ENCODE measurements around the gene FSTL1. TPM values are rescaled to one million over a fixed set of nuclear protein-coding genes. Genes with fewer than 3 reads are reported as not detected.

The FSTL1 gene
- total and polyA plus RNA-seq, 2 of the 8 experiments (the other 6 are each of a cell fraction or from before 2014, with no cell fraction given) = 158 to 516 TPM

DNA sequence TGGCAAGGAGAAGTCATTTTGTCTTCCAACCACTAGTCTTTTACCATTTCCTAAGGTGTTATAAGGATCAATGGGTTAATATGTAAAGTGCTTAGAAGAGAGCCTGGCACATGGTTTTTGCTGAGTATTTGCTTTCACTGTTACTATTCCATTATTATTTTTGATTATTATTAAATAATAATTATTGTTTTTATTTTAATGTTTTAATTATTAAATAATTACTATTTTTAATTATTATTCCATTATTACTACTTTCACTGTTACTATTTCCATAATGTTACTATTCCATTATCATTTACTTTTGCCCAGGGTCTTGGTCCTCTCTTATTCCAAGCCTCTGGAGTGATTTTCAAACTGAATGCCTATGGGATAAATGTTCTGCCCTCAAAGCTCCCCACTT lies 48.5 kb downstream of the FSTL1 start:
- no peak overlapping the region for H3K23ac ChIP-seq (ENCODE audit: insufficient read length)
- TF ChIP-seq RNF2 (IDR thresholded peaks at IDR 0.05; ENCODE audit: borderline replicate concordance, low read depth, low read length, missing control alignments, poor library complexity, severe bottlenecking) (no peak), EZH2 (IDR thresholded peaks at IDR 0.05; ENCODE audit: low read depth, low read length, severe bottlenecking) (no peak), RFX5 (IDR thresholded peaks at IDR 0.05; ENCODE audit: borderline replicate concordance, low read depth, low read length) (no peak), CREB1 (IDR thresholded peaks at IDR 0.05) (no peak)
- H4K91ac ChIP-seq (replicated peaks; ENCODE audit: insufficient read length, low read length) = no peak overlapping the region
- H2BK5ac ChIP-seq (ENCODE audit: low read depth, low read length) = no peak overlapping the region
- H3K23me2 ChIP-seq (ENCODE audit: low read depth, low read length) = no peaks in the 10 kb centered on the region
- CTCF ChIA-PET (ENCODE audit: partially characterized antibody) = interaction anchor here (0.7 to 3.5 kb wide), 3 partner anchors 15 to 158 kb away, joined by 3 to 19 read pairs (median 5); no protein-coding TSS in a partner anchor
- no peak overlapping the region for H3K18ac ChIP-seq (ENCODE audit: extremely low read depth, low read length)
- H3K79me1 ChIP-seq (ENCODE audit: low read depth, low read length) = no peaks in the 10 kb centered on the region
- H4K8ac ChIP-seq (ENCODE audit: extremely low read depth, insufficient read depth, low read length) = no peak overlapping the region
- no peak overlapping the region for H2BK120ac ChIP-seq (replicated peaks; ENCODE audit: low read depth, low read length)
- H2BK20ac ChIP-seq (ENCODE audit: low read length) = no peak overlapping the region
- H3K4me3 ChIP-seq (ENCODE audit: extremely low read depth in 1 of 4, insufficient read depth in 2 of 4, low read depth in 3 of 4, low read length in 4 of 4) = no peak overlapping the region
- H3K36me3 ChIP-seq (ENCODE audit: control insufficient read depth in 2 of 4, insufficient read depth in 4 of 4, low read length in 3 of 4) = peaks cover 51 to 97% (median 88%) of the 10 kb centered on the region in 4 experiments
- FAIRE-seq (no peak), DNase-seq (ENCODE audit: low read depth in 1 of 2, low spot score in 2 of 2) (no peak)
- H2BK15ac ChIP-seq (ENCODE audit: low read length) = no peak overlapping the region
- no peak overlapping the region for H3K27ac ChIP-seq (ENCODE audit: low read depth, low read length)
- no peak overlapping the region for H3K4me2 ChIP-seq (ENCODE audit: insufficient read depth in 1 of 2, low read depth in 2 of 2, low read length in 2 of 2)
- no peak overlapping the region for H3K9ac ChIP-seq (replicated peaks in 1 of 4; ENCODE audit: extremely low read depth in 1 of 4, low read depth in 3 of 4, low read length in 3 of 4)
- no peak overlapping the region for H2AK5ac ChIP-seq (ENCODE audit: low read depth, low read length)
- H3K4me1 ChIP-seq (replicated peaks in 1 of 4; ENCODE audit: control insufficient read depth in 3 of 4, insufficient read depth in 4 of 4, low read length in 3 of 4) = no peaks in the 10 kb centered on the region
- H4K5ac ChIP-seq (ENCODE audit: insufficient read length, low read depth, low read length) = no peak overlapping the region
- H3K79me2 ChIP-seq (ENCODE audit: control insufficient read depth in 1 of 2, insufficient read depth in 2 of 2, low read length in 2 of 2) = no peaks in the 10 kb centered on the region
- POLR2A ChIA-PET (ENCODE audit: partially characterized antibody) = interaction anchor here (0.9 kb wide), 1 partner anchor 15 kb away, joined by 3 read pairs; no protein-coding TSS in a partner anchor
- no peaks in the 10 kb centered on the region for H3K9me3 ChIP-seq (ENCODE audit: insufficient read depth in 2 of 2, low read depth in 1 of 2, low read length in 1 of 2)
- H3K27me3 ChIP-seq (replicated peaks in 1 of 4; ENCODE audit: control insufficient read depth in 3 of 4, extremely low read depth in 1 of 4, insufficient read depth in 3 of 4, low read length in 3 of 4) = no peaks in the 10 kb centered on the region
- H3K4ac ChIP-seq (replicated peaks; ENCODE audit: insufficient read length, low read depth, low read length) = no peak overlapping the region
- H3K56ac ChIP-seq (replicated peaks; ENCODE audit: insufficient read length, low read depth, low read length) = no peak overlapping the region
- no peak overlapping the region for H3K14ac ChIP-seq (ENCODE audit: insufficient read length)
- peaks cover 2 to 3% of the 10 kb centered on the region in 2 experiments for H4K20me1 ChIP-seq (replicated peaks in 1 of 2; ENCODE audit: control insufficient read depth in 1 of 2, insufficient read depth in 2 of 2, low read length in 2 of 2)
- no peak overlapping the region for H2BK12ac ChIP-seq (ENCODE audit: low read depth, low read length)
- H2AFZ ChIP-seq (ENCODE audit: low read length) = no peak overlapping the region
